Esophagus muscularis mucosa (tissue), 4 donors: ENCODE results near the gene ZDHHC4. TPM values are rescaled to one million over a fixed set of nuclear protein-coding genes. Genes with fewer than 3 reads are reported as not detected.
A peak's percentile ranks its signal among the peaks of the same experiment; 100 is the strongest.

Experiments
- DNase-seq: peaks from one replicate; pipeline ENCODE4 v3.0.0-alpha.2; 2017; ENCODE audit errors: extremely low spot score
- H3K27ac ChIP-seq, 4 donors: fragments of 200-600 bp; sonication (generic); replicated peaks in 1 of 4; 1 replicate in 3 of 4; 2 replicates in 1 of 4; pipeline ENCODE4 v1.5.1; 2016 to 2019; ENCODE audit warnings: mild to moderate bottlenecking in 1 of 4
- H3K27me3 ChIP-seq, 4 donors: fragments of 200-600 bp; sonication (generic); one replicate each; pipeline versions ENCODE4 v1.5.1 to v1.6.0; 2016 to 2019
- H3K36me3 ChIP-seq, 4 donors: fragments of 200-600 bp; sonication (generic); one replicate each; pipeline ENCODE4 v1.5.1; 2016 to 2019
- H3K4me1 ChIP-seq, 4 donors: fragments of 200-600 bp; sonication (generic); one replicate each; pipeline ENCODE4 v1.5.1; 2016 to 2019
- H3K4me3 ChIP-seq, 4 donors: fragments of 200-600 bp; sonication (generic); 1 replicate in 2 of 4; 2 replicates in 2 of 4; pipeline ENCODE4 v1.5.1; 2016 to 2019; ENCODE audit warnings: mild to moderate bottlenecking in 4 of 4, moderate library complexity in 1 of 4
- H3K9me3 ChIP-seq, 4 donors: fragments of 200-600 bp; sonication (generic); 1 replicate in 3 of 4; 2 replicates in 1 of 4; pipeline ENCODE4 v1.5.1; 2016 to 2019
- CTCF ChIP-seq, 3 experiments: fragments of 200-600 bp in 2 of 3; fragments of 450-650 bp in 1 of 3; sonication (generic) in 2 of 3; IDR thresholded peaks; one replicate each; pipeline ENCODE4 v1.5.1; 2017 to 2019; ENCODE audit warnings: antibody characterized with exemption in 3 of 3, mild to moderate bottlenecking in 2 of 3, moderate library complexity in 1 of 3
- EP300 ChIP-seq: sonication (generic); formaldehyde crosslinking; IDR thresholded peaks from one replicate; pipeline ENCODE4 v1.6.1; 2017; ENCODE audit warnings: antibody characterized with exemption
- POLR2A ChIP-seq: fragments of 450-650 bp; IDR thresholded peaks from one replicate; pipeline ENCODE4 v1.6.1; 2017; ENCODE audit warnings: antibody characterized with exemption, moderate library complexity, mild to moderate bottlenecking, low read depth
- POLR2AphosphoS5 ChIP-seq, 2 donors: sonication (generic); formaldehyde crosslinking; IDR thresholded peaks; one replicate each; pipeline ENCODE4 v1.6.1; 2017; ENCODE audit warnings: antibody characterized with exemption in 2 of 2
- WGBS: methylation state at CpG from one replicate; pipeline ENCODE4 v1.1.5; 2018; 5-methylcytosine and 5-hydroxymethylcytosine counted together
- intact Hi-C: fragments of 100-400 bp; cut with DNase I; formaldehyde crosslinking; loops from one replicate; pipeline ENCODE4 v1.15.1; 2023
- total RNA-seq, 4 donors: library from RNA; depleted of rRNA; stranded (reverse); fragments of >200 nt; gene quantifications; one replicate each; pipeline versions ENCODE4 v1.1.0 to v1.2.1, GENCODE V29; 2016

The ZDHHC4 gene
- total RNA-seq, 4 donors from 2014 or later = 41.5 to 57.4 (median 51.9) TPM

GRCh38 chr7:6608794-6609193, 31.5 kb downstream of the ZDHHC4 start:
- TF ChIP-seq EP300 (no peak), POLR2AphosphoS5 (IDR thresholded peaks at IDR 0.05) (no peak), POLR2A (no peak), CTCF (IDR thresholded peaks at IDR 0.05) (no peak)
- H3K27me3 ChIP-seq = no peaks in the 10 kb centered on the region
- intact Hi-C loops = no loop called here
- DNase-seq = no peak
- H3K4me3 ChIP-seq = no peak overlapping the region
- peaks cover 22 to 64% (median 50%) of the 10 kb centered on the region in 4 donors for H3K36me3 ChIP-seq
- no peaks in the 10 kb centered on the region for H3K4me1 ChIP-seq
- WGBS = 95% methylated on average over 12 of the region's 12 CpGs
- no peaks in the 10 kb centered on the region for H3K9me3 ChIP-seq
- no peak overlapping the region for H3K27ac ChIP-seq

- H3K4me3 ChIP-seq = no peak overlapping the region
- no peak overlapping the region for H3K27ac ChIP-seq
- no peaks in the 10 kb centered on the region for H3K9me3 ChIP-seq
- H3K36me3 ChIP-seq = peaks cover 5 to 32% (median 19%) of the 10 kb centered on the region in 4 donors
- H3K27me3 ChIP-seq = no peaks in the 10 kb centered on the region
- peaks cover 10 to 25% (median 22%) of the 10 kb centered on the region in 4 donors for H3K4me1 ChIP-seq
- WGBS = 77% methylated on average over 7 of the region's 7 CpGs
- no peak for TF ChIP-seq POLR2A
- no peak for TF ChIP-seq EP300
- TF ChIP-seq POLR2AphosphoS5 (IDR thresholded peaks at IDR 0.05) = no peak
- TF ChIP-seq CTCF (IDR thresholded peaks at IDR 0.05) = no peak
- intact Hi-C loops = no loop called here
- DNase-seq = no peak
Observed at GRCh38 chr7:6612819-6613218, 35.6 kb downstream of the ZDHHC4 start.

GRCh38 chr7:6613706-6614105, 36.5 kb downstream of the ZDHHC4 start:
- intact Hi-C loops = no loop called here
- no CpG with 5 or more reads among the region's 2 CpGs for WGBS
- H3K36me3 ChIP-seq = peaks cover 0 to 29% (median 12%) of the 10 kb centered on the region in 4 donors
- TF ChIP-seq POLR2AphosphoS5 (IDR thresholded peaks at IDR 0.05) (no peak), CTCF (IDR thresholded peaks at IDR 0.05) (no peak), POLR2A (no peak), EP300 (no peak)
- H3K4me1 ChIP-seq = peaks cover 10 to 25% (median 22%) of the 10 kb centered on the region in 4 donors
- no peak for DNase-seq
- H3K4me3 ChIP-seq = no peak overlapping the region
- H3K27ac ChIP-seq = no peak overlapping the region
- H3K9me3 ChIP-seq = no peaks in the 10 kb centered on the region
- H3K27me3 ChIP-seq = no peaks in the 10 kb centered on the region

GRCh38 chr7:6614953-6615722, 37.9 kb downstream of the ZDHHC4 start, which contains the start of gene ZNF853:
Gene ZNF853 (plus strand): TSS chr7:6615610. CDS start chr7:6616175, 565 bp downstream.
- no peaks in the 10 kb centered on the region for H3K9me3 ChIP-seq
- H3K27me3 ChIP-seq = no peaks in the 10 kb centered on the region
- H3K4me3 ChIP-seq = peak within 1 kb of the TSS; percentile 71 to 81 (median 76)
- no peak for DNase-seq
- peaks cover 10 to 25% (median 22%) of the 10 kb centered on the region in 4 donors for H3K4me1 ChIP-seq
- peaks cover 0 to 15% (median 6%) of the 10 kb centered on the region in 4 donors for H3K36me3 ChIP-seq
- intact Hi-C loops = no loop called here
- WGBS = 16% methylated on average over 17 of the region's 91 CpGs
- peak within 1 kb of the TSS; percentile 36 to 48 (median 46) for H3K27ac ChIP-seq
- TF ChIP-seq CTCF (IDR thresholded peaks at IDR 0.05) (no peak), POLR2AphosphoS5 (IDR thresholded peaks at IDR 0.05) (no peak), POLR2A (no peak), EP300 (no peak)
